GF-D8 (cell line): ENCODE results near the gene COA6.
"Not testable (repeated sequence)": the region's sequence is repeated elsewhere in the genome, so short reads cannot be mapped to it uniquely, and the experiment has no call there.

ENCODE experiments used
- DNase-seq: peaks from one replicate; lab custom pipeline; 2025; lab: John Stamatoyannopoulos, UW

Gene COA6

GRCh38 chr1:234369784-234370183 is 3.5 kb upstream of the COA6 start:
- DNase-seq, result peak; percentile 16

- DNase-seq, result no peak
Observed at GRCh38 chr1:234371414-234371813, 1.8 kb upstream of the COA6 start.

- DNase-seq, result no peak
Observed at GRCh38 chr1:234372011-234372757, 1.1 kb upstream of the COA6 start.

- no peak for DNase-seq
Observed at GRCh38 chr1:234373959-234374254, 651 bp downstream of the COA6 start.

- DNase-seq, result no peak
Observed at GRCh38 chr1:234375672-234376071, 2.4 kb downstream of the COA6 start.

GRCh38 chr1:234379591-234380109 is 6.4 kb downstream of the COA6 start:
- DNase-seq, result not testable (repeated sequence)

- DNase-seq, result no peak
Observed at GRCh38 chr1:234381699-234382555, 8.7 kb downstream of the COA6 start.

- no peak for DNase-seq
Observed at GRCh38 chr1:234386122-234386521, 12.9 kb downstream of the COA6 start.

- no peak for DNase-seq
Observed at GRCh38 chr1:234388094-234388493, 14.8 kb downstream of the COA6 start.

GRCh38 chr1:234393190-234393589 is 19.9 kb downstream of the COA6 start:
- DNase-seq, result no peak

- no peak for DNase-seq
Observed at GRCh38 chr1:234395297-234395696, 22.0 kb downstream of the COA6 start.

GRCh38 chr1:234396092-234396491 is 22.8 kb downstream of the COA6 start:
- no peak for DNase-seq

- no peak for DNase-seq
Observed at GRCh38 chr1:234396871-234397270, 23.6 kb downstream of the COA6 start.

- no peak for DNase-seq
Observed at GRCh38 chr1:234397732-234398131, 24.5 kb downstream of the COA6 start.

GRCh38 chr1:234398849-234399381 is 25.7 kb downstream of the COA6 start:
- peak; percentile 16 for DNase-seq

GRCh38 chr1:234399515-234399914 is 26.3 kb downstream of the COA6 start:
- not testable (repeated sequence) for DNase-seq

GRCh38 chr1:234400773-234401172 is 27.5 kb downstream of the COA6 start:
- DNase-seq, result no peak

- no peak for DNase-seq
Observed at GRCh38 chr1:234401658-234402057, 28.4 kb downstream of the COA6 start.

- no peak for DNase-seq
Observed at GRCh38 chr1:234402939-234403338, 29.7 kb downstream of the COA6 start.

GRCh38 chr1:234405676-234406075 is 32.4 kb downstream of the COA6 start:
- DNase-seq, result no peak

- no peak for DNase-seq
Observed at GRCh38 chr1:234406871-234407270, 33.6 kb downstream of the COA6 start.

- DNase-seq, result no peak
Observed at GRCh38 chr1:234408757-234409156, 35.5 kb downstream of the COA6 start.

- no peak for DNase-seq
Observed at GRCh38 chr1:234409328-234409727, 36.1 kb downstream of the COA6 start.
